Smooth muscle cell (in vitro differentiated cells): ENCODE measurements around the gene CRACDL. TPM values are rescaled to one million over a fixed set of nuclear protein-coding genes. Genes with fewer than 3 reads are reported as not detected.

Experiments used
- DNase-seq: peaks from one replicate; lab custom pipeline; 2025; ENCODE audit not compliant: unreplicated experiment; lab: John Stamatoyannopoulos, UW
- H2AFZ ChIP-seq: fragments of 200-600 bp; sonication (generic); 2 replicates; pipeline ENCODE4 v1.6.0; 2016; ENCODE audit warnings: antibody characterized with exemption, low read depth, mild to moderate bottlenecking
- H3F3A ChIP-seq: fragments of 200-600 bp; sonication (generic); 2 replicates; pipeline ENCODE4 v1.6.0; 2017; ENCODE audit warnings: antibody characterized with exemption, low read depth
- H3K27ac ChIP-seq: fragments of 200-600 bp; sonication (generic); 2 replicates; pipeline ENCODE4 v1.5.1; 2016; ENCODE audit warnings: low read depth, mild to moderate bottlenecking
- H3K27me3 ChIP-seq: fragments of 200-600 bp; sonication (generic); 2 replicates; pipeline ENCODE4 v1.6.1; 2016; ENCODE audit warnings: low read depth, mild to moderate bottlenecking
- H3K36me3 ChIP-seq: fragments of 200-600 bp; sonication (generic); 2 replicates; pipeline ENCODE4 v1.5.1; 2016; ENCODE audit warnings: low read depth
- H3K4me1 ChIP-seq: fragments of 200-600 bp; sonication (generic); 2 replicates; pipeline ENCODE4 v1.5.1; 2016; ENCODE audit warnings: low read depth
- H3K4me2 ChIP-seq: fragments of 200-600 bp; sonication (generic); 2 replicates; pipeline ENCODE4 v1.6.0; 2016; ENCODE audit warnings: mild to moderate bottlenecking
- H3K4me3 ChIP-seq: fragments of 200-600 bp; sonication (generic); 2 replicates; pipeline ENCODE4 v1.5.1; 2016; ENCODE audit warnings: mild to moderate bottlenecking
- H3K79me2 ChIP-seq: fragments of 200-600 bp; sonication (generic); 2 replicates; pipeline ENCODE4 v1.6.0; 2016; ENCODE audit warnings: low read depth, mild to moderate bottlenecking
- H3K9ac ChIP-seq: fragments of 200-600 bp; sonication (generic); 2 replicates; pipeline ENCODE4 v1.6.0; 2016; ENCODE audit warnings: low read depth
- H3K9me3 ChIP-seq: fragments of 200-600 bp; sonication (generic); replicated peaks from 2 replicates; pipeline ENCODE4 v1.5.1; 2016; ENCODE audit warnings: low read depth
- H4K20me1 ChIP-seq: fragments of 200-600 bp; sonication (generic); 2 replicates; pipeline ENCODE4 v1.6.0; 2016; ENCODE audit warnings: low read depth
- CTCF ChIP-seq: fragments of 200-600 bp; sonication (generic); IDR thresholded peaks from 2 replicates; pipeline ENCODE4 v1.5.1; 2017; ENCODE audit warnings: borderline replicate concordance, mild to moderate bottlenecking, antibody characterized with exemption; ENCODE audit not compliant: insufficient read depth, poor library complexity, severe bottlenecking
- WGBS: methylation state at CpG from one replicate; pipeline ENCODE4 v1.1.7; 2016; ENCODE audit warnings: low lambda C conversion rate; 5-methylcytosine and 5-hydroxymethylcytosine counted together
- polyA plus RNA-seq: library from polyadenylated mRNA; unstranded; fragments of >200 nt; fragmentation: Nextera tagmentation; extraction: Ambion mirVana; gene quantifications from 2 replicates; pipeline ENCODE4 v1.2.1, GENCODE V29; 2016
- small RNA-seq: library from RNA; depleted of rRNA; stranded (forward); fragments of <200 nt; gene quantifications from one replicate; pipeline ENCODE3, GENCODE V24; 2014
- total RNA-seq: library from RNA; depleted of rRNA; stranded (reverse); fragments of >200 nt; gene quantifications from 2 replicates; pipeline ENCODE4 v1.2.3, GENCODE V29; 2014

The CRACDL gene
- total and polyA plus RNA-seq, 2 experiments from 2014 or later = 0.72 to 2.2 TPM

- no peaks in the 10 kb centered on the region for H4K20me1 ChIP-seq
- H3K27me3 ChIP-seq = no peaks in the 10 kb centered on the region
- no peak overlapping the region for H3K27ac ChIP-seq
- 39% methylated on average over 8 of the region's 8 CpGs for WGBS
- no peaks in the 10 kb centered on the region for H3K4me1 ChIP-seq
- no peak overlapping the region for H3K9ac ChIP-seq
- H3K9me3 ChIP-seq = no peaks in the 10 kb centered on the region
- no peak for DNase-seq
- H3K4me2 ChIP-seq = no peak overlapping the region
- H3K4me3 ChIP-seq = no peak overlapping the region
- H3F3A ChIP-seq = peaks cover 4% of the 10 kb centered on the region
- no peaks in the 10 kb centered on the region for H3K79me2 ChIP-seq
- TF ChIP-seq CTCF = no peak
- H2AFZ ChIP-seq = no peak overlapping the region
- H3K36me3 ChIP-seq = no peaks in the 10 kb centered on the region
Measured at GRCh38 chr2:98747888-98748287, 188.1 kb downstream of the CRACDL start.

GRCh38 chr2:98746426-98746825, 189.6 kb downstream of the CRACDL start:
- Histone ChIP-seq H3K4me2 (no peak overlapping the region), H3F3A (peaks cover 4% of the 10 kb centered on the region), H2AFZ (no peak overlapping the region), H3K4me3 (no peak overlapping the region), H3K9ac (no peak overlapping the region), H3K4me1 (no peaks in the 10 kb centered on the region), H3K36me3 (no peaks in the 10 kb centered on the region), H3K27ac (no peak overlapping the region), H3K9me3 (no peaks in the 10 kb centered on the region), H4K20me1 (no peaks in the 10 kb centered on the region), H3K27me3 (no peaks in the 10 kb centered on the region), H3K79me2 (no peaks in the 10 kb centered on the region)
- TF ChIP-seq CTCF = no peak
- DNase-seq = no peak

GRCh38 chr2:98744595-98744994, 191.4 kb downstream of the CRACDL start:
- TF ChIP-seq CTCF = no peak

More at GRCh38 chr2:98744595-98744994, 191.4 kb downstream of the CRACDL start:
- no peaks in the 10 kb centered on the region for H3K79me2 ChIP-seq
- no peak overlapping the region for H3K4me3 ChIP-seq
- H3K4me2 ChIP-seq = no peak overlapping the region
- no peaks in the 10 kb centered on the region for H4K20me1 ChIP-seq
- H3F3A ChIP-seq = peaks cover 4% of the 10 kb centered on the region
- no peaks in the 10 kb centered on the region for H3K9me3 ChIP-seq
- no peaks in the 10 kb centered on the region for H3K27me3 ChIP-seq
- no peak overlapping the region for H3K9ac ChIP-seq
- H3K4me1 ChIP-seq = no peaks in the 10 kb centered on the region
- WGBS = 92% methylated on average over 5 of the region's 5 CpGs
- no peak for DNase-seq
- H2AFZ ChIP-seq = no peak overlapping the region
- H3K27ac ChIP-seq = no peak overlapping the region
- no peaks in the 10 kb centered on the region for H3K36me3 ChIP-seq

Small RNAs within 50 kb of the gene (small RNA-seq; reads per million reads assigned to genes)
- gene RNU4-84P = not detected
- not detected for gene RNU7-46P

Other genes with a start within 250 kb of the CRACDL start
- 3.3 and 8.9 TPM in 2 replicates for gene MGAT4A, start 205.1 kb downstream of the CRACDL start, total RNA-seq
- 0.12 and 1.4 TPM in 2 replicates for gene MGAT4A, start 205.1 kb downstream of the CRACDL start, polyA plus RNA-seq
- gene C2orf15, start 205.5 kb upstream of the CRACDL start, total RNA-seq = 0.13 and 0.18 TPM in 2 replicates
- 2.0 TPM in 1 of 2 replicates, not detected in the other for gene C2orf15, start 205.5 kb upstream of the CRACDL start, polyA plus RNA-seq
- 1.3 and 30.4 TPM in 2 replicates for gene TSGA10, start 218.7 kb upstream of the CRACDL start, total RNA-seq
- gene TSGA10, start 218.7 kb upstream of the CRACDL start, polyA plus RNA-seq = 1.1 and 3.4 TPM in 2 replicates
- 1.5 and 4.7 TPM in 2 replicates for gene LIPT1, start 218.7 kb upstream of the CRACDL start, total RNA-seq
- 1.9 and 3.0 TPM in 2 replicates for gene LIPT1, start 218.7 kb upstream of the CRACDL start, polyA plus RNA-seq
- gene MITD1, start 244.8 kb upstream of the CRACDL start, total RNA-seq = 53.5 and 60.2 TPM in 2 replicates
- 31.5 and 38.6 TPM in 2 replicates for gene MITD1, start 244.8 kb upstream of the CRACDL start, polyA plus RNA-seq
- gene MRPL30, start 245.0 kb upstream of the CRACDL start, total RNA-seq = 20.8 and 23.1 TPM in 2 replicates
- 16.5 and 18.8 TPM in 2 replicates for gene MRPL30, start 245.0 kb upstream of the CRACDL start, polyA plus RNA-seq